Peyer's patch (tissue), 4 donors: ENCODE results near the gene TEKT5. TPM values are rescaled to one million over a fixed set of nuclear protein-coding genes. Genes with fewer than 3 reads are reported as not detected.
"Not testable (repeated sequence)": the region's sequence is repeated elsewhere in the genome, so short reads cannot be mapped to it uniquely, and the experiment has no call there.

Experiments
- DNase-seq, 3 donors: peaks; one replicate each; pipeline ENCODE4 v3.0.0-alpha.2; 2017 to 2019
- H3K27ac ChIP-seq, 4 donors: fragments of 200-600 bp; sonication (generic); one replicate each; pipeline ENCODE4 v1.5.1; 2016 to 2019
- H3K27me3 ChIP-seq, 2 donors: fragments of 200-600 bp; sonication (generic); one replicate each; pipeline ENCODE4 v1.5.1; 2019
- H3K36me3 ChIP-seq, 3 donors: fragments of 200-600 bp; sonication (generic); one replicate each; pipeline ENCODE4 v1.5.1; 2016 to 2019
- H3K4me1 ChIP-seq, 4 donors: fragments of 200-600 bp; sonication (generic); one replicate each; pipeline ENCODE4 v1.5.1; 2016 to 2019
- H3K4me3 ChIP-seq, 4 donors: fragments of 200-600 bp; sonication (generic); 1 replicate in 3 of 4; 2 replicates in 1 of 4; pipeline ENCODE4 v1.5.1; 2016 to 2019; ENCODE audit warnings: mild to moderate bottlenecking in 1 of 4
- H3K9me3 ChIP-seq, 4 donors: fragments of 200-600 bp; sonication (generic); one replicate each; pipeline ENCODE4 v1.5.1; 2016 to 2019; ENCODE audit warnings: mild to moderate bottlenecking in 1 of 4
- POLR2A ChIP-seq, 2 donors: fragments of 450-650 bp; IDR thresholded peaks; one replicate each; pipeline ENCODE4 v1.5.1; 2017; ENCODE audit warnings: antibody characterized with exemption in 2 of 2, mild to moderate bottlenecking in 2 of 2, moderate library complexity in 2 of 2
- total RNA-seq, 4 donors: library from RNA; depleted of rRNA; stranded (reverse); fragments of >200 nt; gene quantifications; one replicate each; pipeline ENCODE4 v1.1.0, GENCODE V29; 2016
- TF ChIP-seq, protein P1 (sequence below), 6 experiments: fragments of 450-650 bp in 4 of 6; fragments of 200-600 bp in 2 of 6; sonication (generic) in 1 of 6; IDR thresholded peaks; one replicate each; pipeline ENCODE4 v1.5.1; 2017 to 2019; ENCODE audit warnings: antibody characterized with exemption in 6 of 6, mild to moderate bottlenecking in 3 of 6, moderate library complexity in 1 of 6

TEKT5 gene
- total RNA-seq, result 1 to 10 TPM in 1 of 4 donors, not detected in 3; 2.0 TPM

- Histone ChIP-seq H3K27me3 (no peaks in the 10 kb centered on the region), H3K36me3 (no peaks in the 10 kb centered on the region), H3K4me1 (no peaks in the 10 kb centered on the region), H3K27ac (no peak within 1 kb of the TSS), H3K9me3 (no peaks in the 10 kb centered on the region), H3K4me3 (no peak within 1 kb of the TSS)
- no peak for DNase-seq
- TF ChIP-seq, protein P1, sequence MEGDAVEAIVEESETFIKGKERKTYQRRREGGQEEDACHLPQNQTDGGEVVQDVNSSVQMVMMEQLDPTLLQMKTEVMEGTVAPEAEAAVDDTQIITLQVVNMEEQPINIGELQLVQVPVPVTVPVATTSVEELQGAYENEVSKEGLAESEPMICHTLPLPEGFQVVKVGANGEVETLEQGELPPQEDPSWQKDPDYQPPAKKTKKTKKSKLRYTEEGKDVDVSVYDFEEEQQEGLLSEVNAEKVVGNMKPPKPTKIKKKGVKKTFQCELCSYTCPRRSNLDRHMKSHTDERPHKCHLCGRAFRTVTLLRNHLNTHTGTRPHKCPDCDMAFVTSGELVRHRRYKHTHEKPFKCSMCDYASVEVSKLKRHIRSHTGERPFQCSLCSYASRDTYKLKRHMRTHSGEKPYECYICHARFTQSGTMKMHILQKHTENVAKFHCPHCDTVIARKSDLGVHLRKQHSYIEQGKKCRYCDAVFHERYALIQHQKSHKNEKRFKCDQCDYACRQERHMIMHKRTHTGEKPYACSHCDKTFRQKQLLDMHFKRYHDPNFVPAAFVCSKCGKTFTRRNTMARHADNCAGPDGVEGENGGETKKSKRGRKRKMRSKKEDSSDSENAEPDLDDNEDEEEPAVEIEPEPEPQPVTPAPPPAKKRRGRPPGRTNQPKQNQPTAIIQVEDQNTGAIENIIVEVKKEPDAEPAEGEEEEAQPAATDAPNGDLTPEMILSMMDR (IDR thresholded peaks at IDR 0.05), result no peak
- no peak for TF ChIP-seq POLR2A (IDR thresholded peaks at IDR 0.05)
Observed at GRCh38 chr16:10694830-10695229, at the start of gene TEKT5. Gene TEKT5, minus strand, starts transcription at chr16:10694930. Its CDS starts 57 bp downstream, at chr16:10694873.

DNA sequence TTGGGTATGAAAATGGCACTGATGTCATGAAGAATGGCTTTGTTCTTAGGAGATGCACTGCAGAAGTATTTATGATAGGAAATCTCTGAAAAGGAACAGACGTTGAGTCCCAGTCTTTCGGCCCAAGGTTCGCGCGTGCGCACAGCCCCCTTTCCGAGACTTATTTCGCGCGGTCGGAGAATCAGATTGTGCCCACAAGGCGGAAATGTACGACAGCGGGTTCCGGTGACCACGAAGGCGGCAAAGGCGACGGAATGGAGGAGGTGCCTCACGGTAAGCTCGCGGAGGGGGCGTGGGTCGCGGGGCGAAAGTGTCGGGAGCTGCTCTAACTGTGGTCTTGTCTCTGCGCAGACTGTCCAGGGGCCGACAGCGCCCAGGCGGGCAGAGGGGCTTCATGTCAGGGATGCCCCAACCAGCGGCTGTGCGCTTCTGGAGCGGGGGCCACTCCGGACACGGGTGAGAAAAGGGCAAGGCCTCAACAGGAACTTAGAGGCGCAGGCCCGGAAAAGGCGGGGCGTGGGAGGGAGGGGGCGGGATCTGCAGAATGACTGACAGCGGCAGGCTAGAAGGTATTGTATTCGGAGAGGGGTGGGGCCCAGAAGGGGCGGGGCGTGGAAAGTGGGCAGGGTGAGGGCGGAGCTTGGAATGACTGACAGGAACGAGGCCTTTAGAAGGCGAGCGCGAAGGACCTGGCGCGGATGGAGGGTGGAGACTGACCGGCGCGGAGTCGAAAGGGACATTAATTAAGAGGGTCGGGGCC is 49.1 kb upstream of the TEKT5 start, which contains the start of gene NUBP1:
Gene NUBP1 (plus strand): TSS at position 233 of the 760 bp plus-strand sequence. CDS start 22 bp downstream, at position 255.
- Histone ChIP-seq H3K9me3 (no peaks in the 10 kb centered on the region), H3K4me1 (peaks cover 0 to 15% (median 2%) of the 10 kb centered on the region in 4 donors), H3K27me3 (no peaks in the 10 kb centered on the region), H3K4me3 (peak within 1 kb of the TSS; percentile 53 to 67 (median 64)), H3K36me3 (peaks cover 0 to 17% (median 0%) of the 10 kb centered on the region in 3 donors), H3K27ac (peak within 1 kb of the TSS; percentile 92 to 99 (median 94))
- peak; percentile 100 for DNase-seq
- TF ChIP-seq, protein P1 (IDR thresholded peaks at IDR 0.05), result peak in 2 of 6 experiments; percentile 4 to 16
- TF ChIP-seq POLR2A (IDR thresholded peaks at IDR 0.05), result peak; percentile 62 to 84

- no peak for TF ChIP-seq POLR2A (IDR thresholded peaks at IDR 0.05)
- TF ChIP-seq, protein P1 (IDR thresholded peaks at IDR 0.05), result no peak
- Histone ChIP-seq H3K4me1 (peaks cover 0 to 21% (median 2%) of the 10 kb centered on the region in 4 donors), H3K4me3 (peak overlapping the region in 3 of 4 donors; percentile 64 to 67 (median 64)), H3K27ac (peak overlapping the region; percentile 92 to 99 (median 94)), H3K27me3 (no peaks in the 10 kb centered on the region), H3K9me3 (no peaks in the 10 kb centered on the region), H3K36me3 (peaks cover 0 to 12% (median 0%) of the 10 kb centered on the region in 3 donors)
- no peak for DNase-seq
Observed at GRCh38 chr16:10743227-10743609, 48.5 kb upstream of the TEKT5 start.

- H3K4me1 ChIP-seq, result peaks cover 0 to 30% (median 8%) of the 10 kb centered on the region in 4 donors
- no peaks in the 10 kb centered on the region for H3K9me3 ChIP-seq
- no peak overlapping the region for H3K4me3 ChIP-seq
- no peak for DNase-seq
- H3K27ac ChIP-seq, result no peak overlapping the region
- H3K36me3 ChIP-seq, result no peaks in the 10 kb centered on the region
- no peaks in the 10 kb centered on the region for H3K27me3 ChIP-seq
- no peak for TF ChIP-seq POLR2A (IDR thresholded peaks at IDR 0.05)
- TF ChIP-seq, protein P1 (IDR thresholded peaks at IDR 0.05), result no peak
Observed at GRCh38 chr16:10741844-10742243, 47.1 kb upstream of the TEKT5 start.

DNA sequence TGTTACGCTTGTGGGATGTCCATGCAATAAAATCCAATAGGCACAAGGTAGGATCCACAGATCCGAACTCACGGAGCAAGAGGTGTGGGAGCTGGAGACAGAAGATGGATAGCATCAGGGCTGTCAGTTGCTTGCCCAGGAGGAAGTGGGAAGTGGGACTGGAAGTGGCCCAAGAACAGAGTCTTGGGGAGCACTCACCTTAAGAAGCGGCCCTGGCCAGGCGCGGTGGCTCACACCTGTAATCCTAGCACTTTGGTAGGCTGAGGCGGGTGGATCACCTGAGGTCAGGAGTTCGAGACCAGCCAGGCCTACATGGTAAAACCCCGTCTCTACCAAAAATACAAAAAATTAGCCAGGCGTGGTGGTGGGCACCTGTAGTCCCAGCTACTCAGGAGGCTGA is 46.5 kb upstream of the TEKT5 start:
- not testable (repeated sequence) for H3K27ac ChIP-seq, DNase-seq

DNA sequence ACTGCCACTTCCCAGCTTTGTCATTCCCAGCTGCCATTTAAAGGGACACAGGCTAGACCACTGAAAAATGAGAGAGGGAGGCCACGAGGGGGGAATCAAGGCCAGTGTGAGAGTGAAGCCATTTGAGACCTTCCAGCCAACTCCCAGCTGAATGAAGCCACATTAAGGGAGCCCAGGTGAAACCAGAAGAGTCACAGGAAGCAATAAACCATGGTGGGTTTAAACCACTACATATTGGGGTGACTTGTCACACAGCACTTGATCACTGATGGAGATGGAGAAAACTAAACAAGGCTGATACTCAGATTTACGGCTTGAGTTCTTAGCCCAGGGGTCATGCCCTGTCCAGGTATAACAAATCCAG is 46.1 kb upstream of the TEKT5 start:
- TF ChIP-seq POLR2A (IDR thresholded peaks at IDR 0.05), result no peak
- TF ChIP-seq, protein P1 (IDR thresholded peaks at IDR 0.05), result no peak
- H3K4me3 ChIP-seq, result no peak overlapping the region
- no peak for DNase-seq
- H3K9me3 ChIP-seq, result no peaks in the 10 kb centered on the region
- H3K4me1 ChIP-seq, result peaks cover 0 to 30% (median 8%) of the 10 kb centered on the region in 4 donors
- no peaks in the 10 kb centered on the region for H3K36me3 ChIP-seq
- H3K27me3 ChIP-seq, result no peaks in the 10 kb centered on the region
- no peak overlapping the region for H3K27ac ChIP-seq

More for the DNA sequence above, 46.5 kb upstream of the TEKT5 start:
- not testable (repeated sequence) for H3K9me3 ChIP-seq, H3K4me3 ChIP-seq, H3K27me3 ChIP-seq, H3K36me3 ChIP-seq
- peaks cover 0 to 30% (median 8%) of the 10 kb centered on the region in 4 donors for H3K4me1 ChIP-seq
